A549 (cell line): ENCODE measurements around the gene MED1.

Experiments used
- CBX2 ChIP-seq: fragments of 200-600 bp; sonication (generic); IDR thresholded peaks from 2 replicates; pipeline ENCODE4 v1.6.1; 2016; ENCODE audit warnings: low read depth, mild to moderate bottlenecking, borderline replicate concordance
- CEBPB ChIP-seq, 2 experiments: fragments of >200 bp in 1 of 2; sonication (Bioruptor Twin) in 1 of 2; formaldehyde crosslinking in 1 of 2; IDR thresholded peaks; 2 replicates each; pipeline ENCODE4 v1.6.1; 2012 to 2016
- CTCF ChIP-seq: fragments of >200 bp; sonication (Bioruptor Twin); formaldehyde crosslinking; IDR thresholded peaks from 3 replicates; pipeline ENCODE4 v1.5.1; 2016
- FOXS1 ChIP-seq: fragments of 250-450 bp; sonication (Bioruptor Pico); IDR thresholded peaks from 2 replicates; pipeline ENCODE4 v1.5.0; 2020; ENCODE audit warnings: mild to moderate bottlenecking, moderate library complexity
- HDAC2 ChIP-seq: fragments of 200-600 bp; sonication (generic); IDR thresholded peaks from 2 replicates; pipeline ENCODE4 v1.6.1; 2016
- KDM1A ChIP-seq: fragments of 200-600 bp; sonication (generic); IDR thresholded peaks from 2 replicates; pipeline ENCODE4 v1.6.1; 2016; ENCODE audit warnings: low read depth, mild to moderate bottlenecking
- MAX ChIP-seq: IDR thresholded peaks from 2 replicates; pipeline ENCODE4 v1.6.1; 2012
- POLR2A ChIP-seq: IDR thresholded peaks from 2 replicates; pipeline ENCODE4 v1.6.1; 2012; ENCODE audit warnings: mild to moderate bottlenecking, low read length
- POLR2AphosphoS2 ChIP-seq: conservative IDR thresholded peaks from 2 replicates; pipeline ENCODE4 v1.6.1; 2012; ENCODE audit warnings: low read length, improper control_type of control experiment, inconsistent platforms
- REST ChIP-seq: fragments of 200-600 bp; sonication (generic); IDR thresholded peaks from 2 replicates; pipeline ENCODE4 v1.6.1; 2016; ENCODE audit warnings: antibody characterized with exemption, mild to moderate bottlenecking, moderate library complexity
- TP53 ChIP-seq: fragments of 250-450 bp; sonication (Bioruptor Pico); IDR thresholded peaks from 2 replicates; pipeline ENCODE4 v1.5.0; 2021; ENCODE audit warnings: mild to moderate bottlenecking, moderate library complexity
- USF2 ChIP-seq: fragments of 450-650 bp; IDR thresholded peaks from 2 replicates; pipeline ENCODE4 v1.6.1; 2014; ENCODE audit warnings: antibody characterized with exemption

GRCh38 chr17:39399791-39400190 lies 51.3 kb downstream of the MED1 start:
- no peak for TF ChIP-seq CTCF
- TF ChIP-seq MAX: no peak
- TF ChIP-seq POLR2A: no peak
- TF ChIP-seq TP53 (CRISPR knock-in tag): no peak
- no peak for TF ChIP-seq CBX2
- TF ChIP-seq REST: no peak
- TF ChIP-seq KDM1A: no peak
- TF ChIP-seq POLR2AphosphoS2: no peak
- TF ChIP-seq HDAC2: no peak
- TF ChIP-seq CEBPB (IDR thresholded peaks at IDR 0.05): no peak
- TF ChIP-seq USF2: no peak
- TF ChIP-seq FOXS1 (CRISPR knock-in tag): no peak
